MM.1S (cell line): ENCODE measurements around the gene ILK.

ENCODE experiments used
- DNase-seq: peaks from one replicate; pipeline ENCODE4 v3.0.0-alpha.2; 2015
- H2AFZ ChIP-seq: fragments of 300-600 bp; sonication (generic); 2 replicates; pipeline ENCODE4 v1.6.0; 2016; ENCODE audit warnings: antibody characterized with exemption, low read length
- H3F3A ChIP-seq: fragments of 300-600 bp; sonication (generic); 2 replicates; pipeline ENCODE4 v1.6.1; 2016; ENCODE audit warnings: mild to moderate bottlenecking, antibody characterized with exemption, low read length, moderate library complexity, mixed read lengths; ENCODE audit not compliant: insufficient read depth
- H3K27ac ChIP-seq: fragments of 300-600 bp; sonication (generic); 2 replicates; pipeline ENCODE4 v1.5.1; 2016; ENCODE audit warnings: mild to moderate bottlenecking, low read length
- H3K27me3 ChIP-seq: fragments of 300-600 bp; sonication (generic); replicated peaks from 2 replicates; pipeline ENCODE4 v1.6.0; 2016; ENCODE audit warnings: low read length; ENCODE audit not compliant: insufficient read depth
- H3K36me3 ChIP-seq: fragments of 300-600 bp; sonication (generic); replicated peaks from 2 replicates; pipeline ENCODE4 v1.6.1; 2016; ENCODE audit warnings: mild to moderate bottlenecking, low read length, mixed read lengths; ENCODE audit not compliant: insufficient read depth
- H3K4me1 ChIP-seq: fragments of 300-600 bp; sonication (generic); 2 replicates; pipeline ENCODE4 v1.6.1; 2016; ENCODE audit warnings: low read length, mixed read lengths
- H3K4me2 ChIP-seq: fragments of 300-600 bp; sonication (generic); 2 replicates; pipeline ENCODE4 v1.6.0; 2016; ENCODE audit warnings: low read depth, low read length
- H3K4me3 ChIP-seq: fragments of 300-600 bp; sonication (generic); 2 replicates; pipeline ENCODE4 v1.5.1; 2016; ENCODE audit warnings: low read length, mixed read lengths
- H3K79me2 ChIP-seq: fragments of 300-600 bp; sonication (generic); 2 replicates; pipeline ENCODE4 v1.6.1; 2016; ENCODE audit warnings: mixed run types, low read length, mixed read lengths
- H3K9ac ChIP-seq: fragments of 300-600 bp; sonication (generic); 2 replicates; pipeline ENCODE4 v1.6.1; 2016; ENCODE audit warnings: low read length, mixed read lengths
- H3K9me2 ChIP-seq: fragments of 300-600 bp; sonication (generic); replicated peaks from 2 replicates; pipeline ENCODE4 v1.6.1; 2016; ENCODE audit warnings: mild to moderate bottlenecking, low read length, mixed read lengths; ENCODE audit not compliant: insufficient read depth
- H3K9me3 ChIP-seq: fragments of 300-600 bp; sonication (generic); replicated peaks from 2 replicates; pipeline ENCODE4 v1.6.1; 2016; ENCODE audit warnings: mild to moderate bottlenecking, low read length, mixed read lengths; ENCODE audit not compliant: insufficient read depth
- H4K20me1 ChIP-seq: fragments of 300-600 bp; sonication (generic); 2 replicates; pipeline ENCODE4 v1.6.1; 2016; ENCODE audit warnings: mild to moderate bottlenecking, low read length, moderate library complexity, mixed read lengths; ENCODE audit not compliant: insufficient read depth
- CTCF ChIP-seq: fragments of 300-600 bp; sonication (generic); IDR thresholded peaks from 2 replicates; pipeline ENCODE4 v1.5.1; 2016; ENCODE audit warnings: antibody characterized with exemption, low read length, mixed read lengths
- EZH2 ChIP-seq: fragments of 300-600 bp; sonication (generic); optimal IDR thresholded peaks from 2 replicates; pipeline ENCODE3; 2017; ENCODE audit warnings: low read depth, mild to moderate bottlenecking, antibody characterized with exemption, low read length, mixed read lengths
- EZH2phosphoT487 ChIP-seq: fragments of 300-600 bp; sonication (generic); IDR thresholded peaks from 2 replicates; pipeline ENCODE4 v1.6.1; 2018; ENCODE audit warnings: antibody characterized with exemption, low read length

The ILK gene

GRCh38 chr11:6635082-6635932 is 31.7 kb downstream of the ILK start:
- Histone ChIP-seq H4K20me1 (no peaks in the 10 kb centered on the region), H3K27me3 (no peaks in the 10 kb centered on the region), H3K9ac (no peak overlapping the region), H3K4me1 (no peaks in the 10 kb centered on the region), H3F3A (no peaks in the 10 kb centered on the region), H3K4me3 (no peak overlapping the region), H3K9me2 (no peaks in the 10 kb centered on the region), H3K27ac (no peak overlapping the region), H3K9me3 (no peaks in the 10 kb centered on the region), H3K79me2 (no peaks in the 10 kb centered on the region), H2AFZ (no peak overlapping the region), H3K4me2 (no peak overlapping the region), H3K36me3 (no peaks in the 10 kb centered on the region)
- TF ChIP-seq EZH2phosphoT487 (no peak), CTCF (no peak), EZH2 (no peak)
- DNase-seq = no peak

GRCh38 chr11:6636480-6636879 is 32.9 kb downstream of the ILK start:
- H3K4me1 ChIP-seq = no peaks in the 10 kb centered on the region
- H3K9me3 ChIP-seq = no peaks in the 10 kb centered on the region
- TF ChIP-seq EZH2phosphoT487 (no peak), EZH2 (no peak), CTCF (no peak)
- no peak overlapping the region for H2AFZ ChIP-seq
- H3K4me3 ChIP-seq = no peak overlapping the region
- H3K9ac ChIP-seq = no peak overlapping the region
- H3K36me3 ChIP-seq = no peaks in the 10 kb centered on the region
- H3K27me3 ChIP-seq = no peaks in the 10 kb centered on the region
- no peak overlapping the region for H3K27ac ChIP-seq
- no peaks in the 10 kb centered on the region for H3K9me2 ChIP-seq
- H3K4me2 ChIP-seq = no peak overlapping the region
- no peak for DNase-seq
- no peaks in the 10 kb centered on the region for H4K20me1 ChIP-seq
- H3K79me2 ChIP-seq = no peaks in the 10 kb centered on the region
- no peaks in the 10 kb centered on the region for H3F3A ChIP-seq

GRCh38 chr11:6637871-6638270 is 34.3 kb downstream of the ILK start:
- no peak overlapping the region for H3K4me3 ChIP-seq
- no peak overlapping the region for H3K9ac ChIP-seq
- no peaks in the 10 kb centered on the region for H3K27me3 ChIP-seq
- no peaks in the 10 kb centered on the region for H3K4me1 ChIP-seq
- no peak overlapping the region for H2AFZ ChIP-seq
- H3K36me3 ChIP-seq = no peaks in the 10 kb centered on the region
- H3K79me2 ChIP-seq = no peaks in the 10 kb centered on the region
- H3F3A ChIP-seq = no peaks in the 10 kb centered on the region
- no peak overlapping the region for H3K4me2 ChIP-seq
- H3K9me2 ChIP-seq = no peaks in the 10 kb centered on the region
- TF ChIP-seq EZH2phosphoT487 (no peak), CTCF (no peak), EZH2 (no peak)
- no peaks in the 10 kb centered on the region for H4K20me1 ChIP-seq
- DNase-seq = no peak
- H3K27ac ChIP-seq = no peak overlapping the region
- no peaks in the 10 kb centered on the region for H3K9me3 ChIP-seq
